G401 (cell line): ENCODE measurements around the gene LIMS1. TPM values are rescaled to one million over a fixed set of nuclear protein-coding genes. Genes with fewer than 3 reads are reported as not detected.
"Not testable (repeated sequence)": the region's sequence is repeated elsewhere in the genome, so short reads cannot be mapped to it uniquely, and the experiment has no call there.

Experiments
- DNase-seq: peaks from one replicate; pipeline ENCODE4 v3.0.0-alpha.2; 2015; ENCODE audit warnings: low spot score
- in situ Hi-C: cut with HindIII; loops from 2 replicates; pipeline ENCODE4 v1.10.0; 2016; ENCODE audit warnings: low sequenced_read_pairs, mixed read lengths
- total RNA-seq: library from RNA; depleted of rRNA; stranded (reverse); fragments of >200 nt; shearing (Covaris generic); gene quantifications from 2 replicates; pipeline ENCODE4 v1.2.3, GENCODE V29; 2014

The LIMS1 gene
- total RNA-seq, 1 experiment from 2014 or later: 68.3 TPM

GRCh38 chr2:108648796-108649195 lies 114.5 kb downstream of the LIMS1 start:
- DNase-seq, in situ Hi-C loops: not testable (repeated sequence)

DNA sequence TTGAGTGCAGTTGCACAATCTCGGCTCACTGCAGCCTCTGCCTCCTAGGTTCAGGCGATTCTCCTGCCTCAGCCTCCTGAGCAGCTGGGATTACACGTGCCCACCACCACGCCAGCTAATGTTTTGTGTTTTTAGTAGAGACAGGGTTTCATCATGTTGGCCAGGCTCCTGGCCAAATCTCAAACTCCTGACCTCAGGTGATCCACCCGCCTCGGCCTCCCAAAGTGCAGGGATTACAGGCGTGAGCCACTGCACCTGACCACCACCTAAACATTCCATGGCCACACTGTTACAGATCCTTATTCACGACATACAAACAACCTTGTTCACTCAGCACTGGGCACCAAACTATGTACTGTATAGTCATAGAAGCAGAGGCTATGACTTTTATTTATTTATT lies 116.2 kb downstream of the LIMS1 start:
- DNase-seq, in situ Hi-C loops: not testable (repeated sequence)

GRCh38 chr2:108651468-108651867 lies 117.2 kb downstream of the LIMS1 start:
- DNase-seq, in situ Hi-C loops: not testable (repeated sequence)

DNA sequence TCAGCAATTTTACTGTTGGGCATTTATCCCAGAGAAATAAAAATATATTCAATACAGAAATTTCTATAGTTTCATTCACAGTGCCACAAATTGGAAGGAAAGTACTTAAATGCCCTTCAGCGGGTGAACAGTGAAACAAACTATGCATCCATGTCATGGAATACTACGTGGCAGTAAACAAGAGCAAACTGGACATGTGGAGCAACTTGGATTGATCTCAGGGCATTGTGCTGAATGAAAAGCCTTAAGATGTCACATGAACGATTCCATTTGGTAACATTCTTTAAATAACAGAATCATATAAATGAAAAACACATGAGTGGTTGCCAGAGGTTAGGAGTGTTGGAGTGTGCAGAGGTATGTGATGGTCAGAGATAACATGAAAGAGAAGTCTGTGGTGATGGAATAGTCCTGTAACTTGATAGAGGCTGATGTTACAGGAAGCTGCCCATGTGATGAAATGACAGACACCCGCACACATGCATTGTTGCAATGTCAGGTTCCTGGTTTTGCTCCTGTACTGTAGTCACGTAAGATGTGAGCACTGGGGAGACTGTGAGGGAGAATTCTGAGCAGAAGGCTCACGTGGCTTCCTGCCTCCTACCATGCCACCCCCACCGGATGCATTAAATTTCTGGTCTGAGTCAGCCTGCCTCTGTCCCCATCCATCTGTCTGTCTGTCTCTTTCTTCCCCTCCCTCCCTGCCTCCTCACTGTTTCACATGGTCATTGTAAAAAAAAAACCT lies 118.1 kb downstream of the LIMS1 start:
- in situ Hi-C loops, DNase-seq: not testable (repeated sequence)

DNA sequence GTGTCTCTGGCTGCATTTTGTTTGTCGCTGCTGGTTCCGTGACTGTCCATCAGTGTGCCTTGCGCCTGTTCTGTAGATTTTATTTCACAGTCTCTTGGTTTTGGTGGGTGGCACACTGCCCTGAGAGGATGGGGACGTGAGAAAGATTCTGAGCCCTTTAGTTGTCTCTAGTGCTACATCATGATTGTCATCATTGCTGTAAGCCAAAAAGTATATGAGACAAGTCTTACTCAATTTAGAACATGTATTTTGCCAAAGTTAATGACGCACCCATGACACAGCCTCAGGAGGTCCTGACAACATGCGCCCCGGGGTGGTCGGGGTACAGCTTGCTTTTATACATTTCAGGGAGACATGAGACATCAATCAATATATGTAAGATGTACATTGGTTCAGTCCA lies 119.2 kb downstream of the LIMS1 start:
- DNase-seq, in situ Hi-C loops: not testable (repeated sequence)

- DNase-seq, in situ Hi-C loops: not testable (repeated sequence)
Observed at GRCh38 chr2:108653849-108654248, 119.6 kb downstream of the LIMS1 start.

- DNase-seq, in situ Hi-C loops: not testable (repeated sequence)
Observed at GRCh38 chr2:108654521-108655125, 120.4 kb downstream of the LIMS1 start.

- in situ Hi-C loops, DNase-seq: not testable (repeated sequence)
Observed at GRCh38 chr2:108655270-108655669, 121.0 kb downstream of the LIMS1 start.

GRCh38 chr2:108656282-108656681 lies 122.0 kb downstream of the LIMS1 start:
- in situ Hi-C loops, DNase-seq: not testable (repeated sequence)

- DNase-seq, in situ Hi-C loops: not testable (repeated sequence)
Observed at GRCh38 chr2:108657517-108657916, 123.2 kb downstream of the LIMS1 start.

GRCh38 chr2:108658553-108658952 lies 124.3 kb downstream of the LIMS1 start:
- in situ Hi-C loops, DNase-seq: not testable (repeated sequence)

- in situ Hi-C loops, DNase-seq: not testable (repeated sequence)
Observed at GRCh38 chr2:108661493-108661892, 127.2 kb downstream of the LIMS1 start.

DNA sequence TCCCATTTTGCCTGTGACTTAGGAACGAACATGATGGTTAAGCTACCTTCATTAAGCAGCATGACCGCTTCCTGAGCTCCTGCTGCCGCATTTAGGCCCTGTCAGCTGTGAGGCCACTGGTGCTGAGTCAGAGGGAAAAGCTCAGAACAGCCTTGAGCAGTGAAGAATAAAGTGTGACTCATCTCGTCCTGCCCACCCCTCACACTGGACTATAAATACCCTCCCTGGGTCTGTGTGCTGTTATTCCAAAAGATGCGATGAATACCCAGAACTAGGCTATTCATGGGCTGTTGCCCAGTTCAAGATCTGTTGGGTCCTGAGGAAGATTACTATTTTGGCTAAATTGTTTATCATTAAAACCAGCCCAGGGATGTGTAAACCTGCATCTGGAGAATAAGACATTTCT lies 127.9 kb downstream of the LIMS1 start:
- in situ Hi-C loops, DNase-seq: not testable (repeated sequence)

GRCh38 chr2:108663346-108663745 lies 129.1 kb downstream of the LIMS1 start:
- DNase-seq, in situ Hi-C loops: not testable (repeated sequence)

- DNase-seq, in situ Hi-C loops: not testable (repeated sequence)
Observed at GRCh38 chr2:108664089-108664488, 129.8 kb downstream of the LIMS1 start.

- DNase-seq, in situ Hi-C loops: not testable (repeated sequence)
Observed at GRCh38 chr2:108664979-108665378, 130.7 kb downstream of the LIMS1 start.

DNA sequence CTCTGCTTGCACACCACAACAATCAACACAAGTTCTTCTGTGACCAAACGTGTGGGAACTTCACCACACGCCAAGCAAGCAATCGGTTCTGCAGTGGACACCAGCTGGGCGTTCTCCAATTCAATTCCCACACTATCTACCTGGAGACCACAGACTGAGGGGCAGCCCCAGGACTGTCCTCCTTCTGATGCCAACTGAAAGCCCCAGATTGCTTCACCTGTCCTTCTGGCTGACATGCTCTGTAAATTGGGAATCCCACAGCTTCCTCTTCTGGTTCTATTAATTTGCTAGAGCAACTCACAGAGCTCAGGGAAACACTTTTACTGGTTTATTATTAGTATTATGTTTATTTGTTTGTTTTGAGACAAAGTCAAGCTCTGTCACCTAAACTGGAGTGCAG lies 131.7 kb downstream of the LIMS1 start:
- DNase-seq, in situ Hi-C loops: not testable (repeated sequence)

- in situ Hi-C loops, DNase-seq: not testable (repeated sequence)
Observed at GRCh38 chr2:108667140-108667539, 132.9 kb downstream of the LIMS1 start.

- in situ Hi-C loops, DNase-seq: not testable (repeated sequence)
Observed at GRCh38 chr2:108670282-108670681, 136.0 kb downstream of the LIMS1 start.

DNA sequence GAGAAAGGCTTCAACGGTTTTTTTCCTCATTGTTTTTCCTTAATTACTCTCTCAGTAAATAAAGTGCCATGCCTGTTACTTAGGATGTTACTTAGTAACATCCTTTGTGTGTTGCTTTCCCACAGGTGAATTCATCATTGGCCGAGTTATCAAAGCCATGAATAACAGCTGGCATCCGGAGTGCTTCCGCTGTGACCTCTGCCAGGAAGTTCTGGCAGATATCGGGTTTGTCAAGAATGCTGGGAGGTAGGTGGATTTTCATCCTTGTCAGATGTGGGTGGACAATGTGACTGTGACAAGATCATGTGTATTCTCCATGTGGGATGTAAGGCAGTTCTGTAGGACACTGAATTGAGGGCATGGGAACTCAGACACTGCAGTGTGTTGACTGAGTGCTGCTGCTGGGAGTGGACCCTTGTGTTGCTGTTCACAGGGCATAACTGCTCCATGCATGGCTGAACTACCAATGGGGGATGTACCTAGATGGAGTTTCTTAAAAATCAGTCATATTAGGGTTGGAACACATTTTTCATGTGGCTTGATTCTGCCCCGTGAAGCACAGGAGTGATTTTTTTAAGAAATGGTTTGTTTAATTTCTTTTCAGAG lies 138.0 kb downstream of the LIMS1 start:
- in situ Hi-C loops, DNase-seq: not testable (repeated sequence)
